Endothelial cell of umbilical vein (primary cell): ENCODE results near the gene ATP13A4. TPM values are rescaled to one million over a fixed set of nuclear protein-coding genes. Genes with fewer than 3 reads are reported as not detected.

Experiments
- BruUV-seq: library from RNA; stranded (reverse); fragments of 400-500 nt; replicated peaks from 2 replicates; lab custom pipeline; 2021; lab: Mats Ljungman, UMichigan
- CTCF ChIA-PET: fragments of 300-600, 350-600 bp; sonication (Branson Sonifier 250); formaldehyde crosslinking; loops from one replicate; lab custom pipeline; 2021; ENCODE audit warnings: antibody characterized with exemption, inconsistent platforms; lab: Charles Lee
- POLR2A ChIA-PET: fragments of 300-600, 350-600 bp; sonication (Branson Sonifier 250); formaldehyde crosslinking; loops from one replicate; lab custom pipeline; 2021; ENCODE audit warnings: antibody characterized with exemption, inconsistent platforms; lab: Charles Lee
- DNase-seq: peaks from one replicate; pipeline ENCODE4 v3.0.0-alpha.2; 2011; ENCODE audit warnings: low read depth, low spot score
- FAIRE-seq: peaks from 2 replicates; lab custom pipeline; 2011; peaks lifted over from hg19 to GRCh38; lab: Jason Lieb, UNC
- H2AFZ ChIP-seq: 2 replicates; pipeline ENCODE4 v1.6.0; 2012; ENCODE audit warnings: low read depth, low read length, control low read depth, inconsistent platforms
- H3K27ac ChIP-seq: 2 replicates; pipeline ENCODE4 v1.5.1; 2011; ENCODE audit warnings: low read depth, mild to moderate bottlenecking, control low read depth, low read length, moderate library complexity; ENCODE audit not compliant: insufficient read depth
- H3K27me3 ChIP-seq, 2 experiments: 2 replicates each; pipeline versions ENCODE4 v1.6.0 to v1.6.1; 2011; ENCODE audit warnings: low read length in 2 of 2, mixed read lengths in 1 of 2; ENCODE audit not compliant: control insufficient read depth in 2 of 2, insufficient read depth in 2 of 2
- H3K36me3 ChIP-seq, 2 experiments: 2 replicates in 1 of 2; 3 replicates in 1 of 2; pipeline ENCODE4 v1.5.1; 2011; ENCODE audit warnings: low read length in 2 of 2, mild to moderate bottlenecking in 1 of 2, moderate library complexity in 1 of 2; ENCODE audit not compliant: control insufficient read depth in 2 of 2, insufficient read depth in 2 of 2; ENCODE audit errors: extremely low read depth in 1 of 2
- H3K4me1 ChIP-seq: 3 replicates; pipeline ENCODE4 v1.5.1; 2011; ENCODE audit warnings: mild to moderate bottlenecking, low read length; ENCODE audit not compliant: control insufficient read depth, insufficient read depth; ENCODE audit errors: extremely low read depth
- H3K4me2 ChIP-seq: 2 replicates; pipeline ENCODE4 v1.6.1; 2011; ENCODE audit warnings: low read length, control low read depth, mixed read lengths; ENCODE audit not compliant: insufficient read depth
- H3K4me3 ChIP-seq, 3 experiments: fragments of 200-600 bp in 1 of 3; sonication (generic), shearing (Covaris generic) in 1 of 3; replicated peaks in 1 of 3; 2 replicates each; pipeline ENCODE4 v1.5.1; 2011 to 2016; ENCODE audit warnings: control low read depth in 3 of 3, low read length in 3 of 3, mild to moderate bottlenecking in 2 of 3, inconsistent platforms in 1 of 3, low read depth in 1 of 3, moderate library complexity in 1 of 3; ENCODE audit not compliant: insufficient read depth in 1 of 3
- H3K79me2 ChIP-seq: 2 replicates; pipeline ENCODE4 v1.6.0; 2012; ENCODE audit warnings: low read length, inconsistent platforms; ENCODE audit not compliant: control insufficient read depth, insufficient read depth
- H3K9ac ChIP-seq: replicated peaks from 2 replicates; pipeline ENCODE3; 2011; ENCODE audit warnings: low read length, control low read depth; ENCODE audit not compliant: insufficient read depth; ENCODE audit errors: extremely low read depth
- H3K9me1 ChIP-seq: replicated peaks from 3 replicates; pipeline ENCODE4 v1.6.0; 2011; ENCODE audit warnings: mild to moderate bottlenecking, low read length; ENCODE audit not compliant: control insufficient read depth, insufficient read depth; ENCODE audit errors: extremely low read depth
- H3K9me3 ChIP-seq: replicated peaks from 2 replicates; pipeline ENCODE4 v1.5.1; 2012; ENCODE audit warnings: low read length, inconsistent platforms; ENCODE audit not compliant: control insufficient read depth, insufficient read depth
- H4K20me1 ChIP-seq: replicated peaks from 2 replicates; pipeline ENCODE3; 2011; ENCODE audit warnings: mild to moderate bottlenecking, low read length; ENCODE audit not compliant: control insufficient read depth, insufficient read depth; ENCODE audit errors: extremely low read depth
- CTCF ChIP-seq, 2 donors: IDR thresholded peaks; 1 replicate in 1 of 2; 2 replicates in 1 of 2; pipeline ENCODE4 v1.5.1; 2011; ENCODE audit warnings: low read length in 2 of 2, mild to moderate bottlenecking in 2 of 2, moderate library complexity in 2 of 2, control low read depth in 1 of 2, inconsistent platforms in 1 of 2, low read depth in 1 of 2; ENCODE audit not compliant: insufficient read depth in 1 of 2; ENCODE audit errors: extremely low read depth in 1 of 2
- EZH2 ChIP-seq: IDR thresholded peaks from 2 replicates; pipeline ENCODE4 v1.6.1; 2012; ENCODE audit warnings: borderline replicate concordance, low read depth, mild to moderate bottlenecking, moderate library complexity, low read length, inconsistent platforms; ENCODE audit not compliant: severe bottlenecking
- JUN ChIP-seq: IDR thresholded peaks from 2 replicates; pipeline ENCODE4 v1.6.1; 2011; ENCODE audit warnings: borderline replicate concordance, low read depth; ENCODE audit not compliant: insufficient read length, insufficient read depth
- MAX ChIP-seq: IDR thresholded peaks from 2 replicates; pipeline ENCODE4 v1.6.1; 2011; ENCODE audit not compliant: insufficient read depth, insufficient read length
- MYC ChIP-seq: IDR thresholded peaks from one replicate; pipeline ENCODE4 v1.6.1; 2011; ENCODE audit warnings: mild to moderate bottlenecking, low read depth, low read length
- POLR2A ChIP-seq: IDR thresholded peaks from 2 replicates; pipeline ENCODE4 v1.6.1; 2012; ENCODE audit warnings: low read depth, mild to moderate bottlenecking, control low read depth, low read length
- dilution Hi-C: fragments of 300-500 bp; cut with MboI; formaldehyde crosslinking; loops from one replicate; pipeline ENCODE4 v1.15.0; 2019; ENCODE audit warnings: low sequenced_read_pairs; ENCODE audit not compliant: extremely low pct_ligation_motif_present
- intact Hi-C: fragments of 100-400 bp; cut with micrococcal nuclease; formaldehyde crosslinking; loops from one replicate; pipeline ENCODE4 v1.10.0; 2022
- polyA plus RNA-seq, 4 experiments: library from polyadenylated mRNA; depleted of rRNA in 3 of 4; stranded (reverse) in 3 of 4; unstranded in 1 of 4; fragments of >200 nt; gene quantifications; 2 replicates each; pipeline versions ENCODE4 v1.2.1 to v1.2.3, GENCODE V29; 2011 to 2012; ENCODE audit warnings: missing spikeins in 1 of 4
- total RNA-seq: library from RNA; stranded (reverse); gene quantifications from 2 replicates; pipeline ENCODE4 v1.2.3, GENCODE V29; 2021

The ATP13A4 gene
- total and polyA plus RNA-seq, 2 donors (not counting 3 experiments of a cell fraction or from before 2014, with no cell fraction given): not detected

- intact Hi-C loops: no loop called here
- BruUV-seq: no TSS peak
- TF ChIP-seq CTCF (IDR thresholded peaks at IDR 0.05; ENCODE audit: extremely low read depth in 1 of 2, insufficient read depth in 1 of 2, low read depth in 1 of 2, low read length in 2 of 2) (no peak), JUN (no peak), POLR2A (no peak), EZH2 (no peak), MYC (no peak), MAX (no peak)
Observed at GRCh38 chr3:193407112-193407511, 147.6 kb downstream of the ATP13A4 start.

GRCh38 chr3:193403307-193403706 lies 151.4 kb downstream of the ATP13A4 start:
- dilution Hi-C loops: no loop called here
- Histone ChIP-seq H3K9me1 (no peaks in the 10 kb centered on the region), H3K9me3 (no peaks in the 10 kb centered on the region), H3K36me3 (no peaks in the 10 kb centered on the region), H3K9ac (no peak overlapping the region), H3K79me2 (no peaks in the 10 kb centered on the region), H3K27ac (no peak overlapping the region), H3K4me3 (no peak overlapping the region), H2AFZ (no peak overlapping the region), H3K4me1 (no peaks in the 10 kb centered on the region), H4K20me1 (no peaks in the 10 kb centered on the region), H3K4me2 (no peak overlapping the region), H3K27me3 (no peaks in the 10 kb centered on the region)
- BruUV-seq: no TSS peak
- ChIA-PET POLR2A (no interaction called here), CTCF (no interaction called here)
- DNase-seq (no peak), FAIRE-seq (no peak)
- intact Hi-C loops: no loop called here
- no peak for TF ChIP-seq CTCF (IDR thresholded peaks at IDR 0.05; ENCODE audit: extremely low read depth in 1 of 2, insufficient read depth in 1 of 2, low read depth in 1 of 2, low read length in 2 of 2)

More at GRCh38 chr3:193407112-193407511, 147.6 kb downstream of the ATP13A4 start:
- no peaks in the 10 kb centered on the region for H3K36me3 ChIP-seq
- no peak for DNase-seq
- no peaks in the 10 kb centered on the region for H3K9me1 ChIP-seq
- no peaks in the 10 kb centered on the region for H3K9me3 ChIP-seq
- no peak overlapping the region for H3K27ac ChIP-seq
- dilution Hi-C loops: no loop called here
- H3K4me2 ChIP-seq: no peak overlapping the region
- H3K27me3 ChIP-seq: no peaks in the 10 kb centered on the region
- ChIA-PET CTCF (no interaction called here), POLR2A (no interaction called here)
- no peaks in the 10 kb centered on the region for H3K79me2 ChIP-seq
- H2AFZ ChIP-seq: no peak overlapping the region
- no peak overlapping the region for H3K9ac ChIP-seq
- H3K4me1 ChIP-seq: no peaks in the 10 kb centered on the region
- FAIRE-seq: no peak
- no peak overlapping the region for H3K4me3 ChIP-seq
- no peaks in the 10 kb centered on the region for H4K20me1 ChIP-seq
